22Rv1 (cell line): ENCODE results near the gene CEP57L1.

Experiments
- ZFX ChIP-seq: fragments of 450-650 bp; IDR thresholded peaks from 2 replicates; pipeline ENCODE4 v1.6.1; 2017; ENCODE audit warnings: antibody characterized with exemption, borderline replicate concordance
- TF ChIP-seq, protein P1 (sequence below): fragments of 450-650 bp; IDR thresholded peaks from 2 replicates; pipeline ENCODE4 v1.5.1; 2017; ENCODE audit warnings: mild to moderate bottlenecking

DNA sequence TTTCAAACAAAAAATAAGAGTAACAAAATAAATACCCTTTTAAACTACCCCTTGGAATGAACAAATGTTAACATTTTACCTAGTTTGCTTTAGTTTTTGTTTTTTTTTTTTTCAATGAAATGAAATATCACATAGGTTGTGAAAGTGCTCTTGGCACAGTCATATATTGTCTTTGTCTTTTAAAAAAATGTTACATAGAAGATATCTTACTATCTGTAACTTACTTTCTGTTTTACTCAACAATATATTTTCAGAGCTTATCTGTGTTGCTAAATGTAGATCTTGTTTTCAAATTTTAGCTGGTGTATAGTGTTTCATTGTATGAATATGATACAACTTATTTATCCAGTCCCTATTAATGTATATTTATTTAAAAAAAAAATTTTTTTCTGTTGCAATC is 8.6 kb downstream of the CEP57L1 start:
- TF ChIP-seq, protein P1, sequence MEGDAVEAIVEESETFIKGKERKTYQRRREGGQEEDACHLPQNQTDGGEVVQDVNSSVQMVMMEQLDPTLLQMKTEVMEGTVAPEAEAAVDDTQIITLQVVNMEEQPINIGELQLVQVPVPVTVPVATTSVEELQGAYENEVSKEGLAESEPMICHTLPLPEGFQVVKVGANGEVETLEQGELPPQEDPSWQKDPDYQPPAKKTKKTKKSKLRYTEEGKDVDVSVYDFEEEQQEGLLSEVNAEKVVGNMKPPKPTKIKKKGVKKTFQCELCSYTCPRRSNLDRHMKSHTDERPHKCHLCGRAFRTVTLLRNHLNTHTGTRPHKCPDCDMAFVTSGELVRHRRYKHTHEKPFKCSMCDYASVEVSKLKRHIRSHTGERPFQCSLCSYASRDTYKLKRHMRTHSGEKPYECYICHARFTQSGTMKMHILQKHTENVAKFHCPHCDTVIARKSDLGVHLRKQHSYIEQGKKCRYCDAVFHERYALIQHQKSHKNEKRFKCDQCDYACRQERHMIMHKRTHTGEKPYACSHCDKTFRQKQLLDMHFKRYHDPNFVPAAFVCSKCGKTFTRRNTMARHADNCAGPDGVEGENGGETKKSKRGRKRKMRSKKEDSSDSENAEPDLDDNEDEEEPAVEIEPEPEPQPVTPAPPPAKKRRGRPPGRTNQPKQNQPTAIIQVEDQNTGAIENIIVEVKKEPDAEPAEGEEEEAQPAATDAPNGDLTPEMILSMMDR, result no peak
- TF ChIP-seq ZFX, result no peak
